ENCODE results near the gene RPS6KA2.
"Not testable (repeated sequence)": the region's sequence is repeated elsewhere in the genome, so short reads cannot be mapped to it uniquely, and the experiment has no call there.

DNA sequence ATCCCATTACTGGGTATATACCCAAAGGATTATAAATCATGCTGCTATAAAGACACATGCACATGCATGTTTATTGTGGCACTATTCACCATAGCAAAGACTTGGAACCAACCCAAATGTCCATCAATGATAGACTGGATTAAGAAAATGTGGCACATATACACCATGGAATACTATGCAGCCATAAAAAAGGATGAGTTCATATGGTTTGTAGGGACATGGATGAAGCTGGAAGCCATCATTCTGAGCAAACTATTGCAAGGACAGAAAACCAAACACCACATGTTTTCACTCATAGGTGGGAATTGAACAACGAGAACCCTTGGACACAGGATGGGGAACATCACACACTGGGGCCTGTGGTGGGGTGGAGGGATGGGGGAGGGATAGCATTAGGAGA is 98.0 kb downstream of the RPS6KA2 start:
- TF ChIP-seq POLR2AphosphoS5 (IDR thresholded peaks at IDR 0.05; ENCODE audit: borderline replicate concordance, low read depth, low read length); EZH2 (IDR thresholded peaks at IDR 0.05); FOXP2 (optimal IDR thresholded peaks at IDR 0.05; ENCODE audit: control extremely low read depth, extremely low read length, insufficient read depth): not testable (repeated sequence)

Data from SK-N-MC (cell line).